ENCODE measurements around the gene STK10. TPM values are rescaled to one million over a fixed set of nuclear protein-coding genes. Genes with fewer than 3 reads are reported as not detected.
"Not testable (repeated sequence)": the region's sequence is repeated elsewhere in the genome, so short reads cannot be mapped to it uniquely, and the experiment has no call there.

STK10 gene
- total RNA-seq, 1 donor from 2014 or later: 72.5 TPM

DNA sequence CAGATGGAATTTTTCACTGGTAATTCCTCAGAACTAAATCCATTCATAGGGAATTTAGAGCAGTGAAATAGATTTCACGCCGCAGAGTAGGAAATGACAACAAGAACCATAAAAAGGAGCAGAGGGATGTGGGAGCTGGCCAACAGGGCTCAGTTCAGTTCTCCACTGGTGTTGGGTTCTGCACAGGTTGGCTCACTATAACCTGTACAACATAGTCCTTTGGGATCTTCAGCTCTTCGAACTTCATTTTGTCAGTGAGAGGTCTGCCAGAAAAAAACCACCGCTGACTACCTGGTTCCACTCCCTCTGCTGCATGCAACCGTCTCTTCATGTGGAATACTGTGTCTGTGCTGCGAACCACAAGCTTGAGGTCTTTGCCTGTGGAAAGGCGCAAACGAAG is 23.7 kb upstream of the STK10 start:
- no peak overlapping the region for H3K4me3 ChIP-seq
- H3K4me1 ChIP-seq: no peaks in the 10 kb centered on the region
- no peak overlapping the region for H3K27ac ChIP-seq
- TF ChIP-seq, protein P1, sequence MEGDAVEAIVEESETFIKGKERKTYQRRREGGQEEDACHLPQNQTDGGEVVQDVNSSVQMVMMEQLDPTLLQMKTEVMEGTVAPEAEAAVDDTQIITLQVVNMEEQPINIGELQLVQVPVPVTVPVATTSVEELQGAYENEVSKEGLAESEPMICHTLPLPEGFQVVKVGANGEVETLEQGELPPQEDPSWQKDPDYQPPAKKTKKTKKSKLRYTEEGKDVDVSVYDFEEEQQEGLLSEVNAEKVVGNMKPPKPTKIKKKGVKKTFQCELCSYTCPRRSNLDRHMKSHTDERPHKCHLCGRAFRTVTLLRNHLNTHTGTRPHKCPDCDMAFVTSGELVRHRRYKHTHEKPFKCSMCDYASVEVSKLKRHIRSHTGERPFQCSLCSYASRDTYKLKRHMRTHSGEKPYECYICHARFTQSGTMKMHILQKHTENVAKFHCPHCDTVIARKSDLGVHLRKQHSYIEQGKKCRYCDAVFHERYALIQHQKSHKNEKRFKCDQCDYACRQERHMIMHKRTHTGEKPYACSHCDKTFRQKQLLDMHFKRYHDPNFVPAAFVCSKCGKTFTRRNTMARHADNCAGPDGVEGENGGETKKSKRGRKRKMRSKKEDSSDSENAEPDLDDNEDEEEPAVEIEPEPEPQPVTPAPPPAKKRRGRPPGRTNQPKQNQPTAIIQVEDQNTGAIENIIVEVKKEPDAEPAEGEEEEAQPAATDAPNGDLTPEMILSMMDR (IDR thresholded peaks at IDR 0.05): no peak
- intact Hi-C loops (cut with DNase I): no loop called here
- no peaks in the 10 kb centered on the region for H3K27me3 ChIP-seq (ENCODE audit: low read depth)
- ATAC-seq: no peak
- DNase-seq: no peak
- peaks cover 22% of the 10 kb centered on the region for H3K36me3 ChIP-seq
- H3K9me3 ChIP-seq: no peaks in the 10 kb centered on the region

GRCh38 chr5:172209714-172210113 is 21.7 kb upstream of the STK10 start:
- Histone ChIP-seq H3K9me3 (no peaks in the 10 kb centered on the region), H3K27me3 (ENCODE audit: low read depth) (no peaks in the 10 kb centered on the region), H3K4me3 (no peak overlapping the region), H3K4me1 (no peaks in the 10 kb centered on the region), H3K27ac (no peak overlapping the region), H3K36me3 (peaks cover 22% of the 10 kb centered on the region)
- no peak for ATAC-seq
- intact Hi-C loops (cut with DNase I): no loop called here
- no peak for DNase-seq
- TF ChIP-seq, protein P1 (IDR thresholded peaks at IDR 0.05): no peak

DNA sequence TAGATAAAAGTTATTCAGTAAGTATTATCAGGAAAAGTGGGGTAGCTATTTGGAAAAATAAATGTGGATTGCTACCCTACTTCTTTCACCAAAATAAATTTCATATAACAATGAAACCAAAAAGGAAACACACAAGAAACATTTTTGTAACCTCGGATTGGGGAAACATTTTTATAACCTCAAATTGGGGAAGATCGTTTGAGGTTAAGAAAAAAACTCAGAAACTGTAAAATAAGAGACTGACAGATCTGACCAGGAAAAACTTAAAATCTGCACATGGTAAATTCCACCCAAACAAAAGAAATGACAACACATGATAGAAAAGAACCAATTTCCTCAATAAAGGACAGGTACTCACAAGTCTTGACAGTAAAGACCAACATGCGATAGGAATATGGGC is 19.5 kb upstream of the STK10 start:
- H3K36me3 ChIP-seq: peaks cover 22% of the 10 kb centered on the region
- H3K27me3 ChIP-seq (ENCODE audit: low read depth): no peaks in the 10 kb centered on the region
- DNase-seq: no peak
- no peaks in the 10 kb centered on the region for H3K4me1 ChIP-seq
- TF ChIP-seq, protein P1 (IDR thresholded peaks at IDR 0.05): no peak
- H3K27ac ChIP-seq: no peak overlapping the region
- intact Hi-C loops (cut with DNase I): no loop called here
- no peak overlapping the region for H3K4me3 ChIP-seq
- no peaks in the 10 kb centered on the region for H3K9me3 ChIP-seq
- ATAC-seq: no peak

DNA sequence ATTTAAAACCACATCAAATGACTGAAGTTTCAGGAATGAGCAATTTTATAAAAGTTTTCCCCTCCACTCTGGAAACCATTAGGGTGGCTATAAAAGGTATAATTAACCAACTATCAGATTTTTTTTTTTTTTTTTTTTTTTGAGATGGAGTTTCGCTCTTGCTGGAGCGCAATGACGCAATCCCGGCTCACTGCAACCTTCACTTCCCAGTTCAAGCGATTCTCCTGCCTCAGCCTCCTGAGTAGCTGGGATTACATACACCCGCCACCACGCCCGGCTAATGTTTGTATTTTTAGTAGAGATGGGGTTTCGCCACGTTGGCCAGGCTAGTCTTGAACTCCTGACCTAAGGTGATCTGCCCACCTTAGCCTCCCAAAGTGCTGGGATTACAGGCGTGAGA is 18.0 kb upstream of the STK10 start:
- DNase-seq; H3K4me1 ChIP-seq; intact Hi-C loops (cut with DNase I): not testable (repeated sequence)

GRCh38 chr5:172200476-172200875 is 12.5 kb upstream of the STK10 start:
- Histone ChIP-seq H3K27ac (no peak overlapping the region), H3K36me3 (no peaks in the 10 kb centered on the region), H3K9me3 (no peaks in the 10 kb centered on the region), H3K27me3 (ENCODE audit: low read depth) (no peaks in the 10 kb centered on the region), H3K4me1 (no peaks in the 10 kb centered on the region), H3K4me3 (no peak overlapping the region)
- ATAC-seq (no peak), DNase-seq (no peak)
- intact Hi-C loops (cut with DNase I): no loop called here
- TF ChIP-seq, protein P1 (IDR thresholded peaks at IDR 0.05): no peak

More for the DNA sequence above, 18.0 kb upstream of the STK10 start:
- H3K27me3 ChIP-seq (ENCODE audit: low read depth); H3K4me3 ChIP-seq; H3K9me3 ChIP-seq; H3K27ac ChIP-seq; H3K36me3 ChIP-seq; ATAC-seq: not testable (repeated sequence)

- H3K9me3 ChIP-seq: no peaks in the 10 kb centered on the region
- H3K36me3 ChIP-seq: no peaks in the 10 kb centered on the region
- TF ChIP-seq, protein P1 (IDR thresholded peaks at IDR 0.05): no peak
- no peaks in the 10 kb centered on the region for H3K27me3 ChIP-seq (ENCODE audit: low read depth)
- DNase-seq: no peak
- no peak for ATAC-seq
- intact Hi-C loops (cut with DNase I): no loop called here
- no peaks in the 10 kb centered on the region for H3K4me1 ChIP-seq
- H3K4me3 ChIP-seq: no peak overlapping the region
- no peak overlapping the region for H3K27ac ChIP-seq
Observed at GRCh38 chr5:172199446-172199845, 11.4 kb upstream of the STK10 start.

- H3K4me3 ChIP-seq; H3K27ac ChIP-seq; intact Hi-C loops (cut with DNase I); ATAC-seq; DNase-seq; H3K27me3 ChIP-seq (ENCODE audit: low read depth); H3K36me3 ChIP-seq; H3K4me1 ChIP-seq; H3K9me3 ChIP-seq: not testable (repeated sequence)
Observed at GRCh38 chr5:172197775-172198174, 9.8 kb upstream of the STK10 start.

Data from lower lobe of right lung (tissue), 2 donors.